ENCODE data around the gene STAP1. TPM values are rescaled to one million over a fixed set of nuclear protein-coding genes. Genes with fewer than 3 reads are reported as not detected.

STAP1 gene
- total and polyA plus RNA-seq, 2 of the 8 experiments (the other 6 are each of a cell fraction or from before 2014, with no cell fraction given), result not detected

- Histone ChIP-seq H3K4me1 (replicated peaks in 1 of 4; ENCODE audit: control insufficient read depth in 3 of 4, insufficient read depth in 4 of 4, low read length in 3 of 4) (no peaks in the 10 kb centered on the region), H2AK5ac (ENCODE audit: low read depth, low read length) (no peak overlapping the region), H3K79me2 (ENCODE audit: control insufficient read depth in 1 of 2, insufficient read depth in 2 of 2, low read length in 2 of 2) (no peaks in the 10 kb centered on the region), H3K9ac (replicated peaks in 1 of 4; ENCODE audit: extremely low read depth in 1 of 4, low read depth in 3 of 4, low read length in 3 of 4) (no peak overlapping the region), H4K91ac (replicated peaks; ENCODE audit: insufficient read length, low read length) (no peak overlapping the region), H3K27ac (ENCODE audit: low read depth, low read length) (no peak overlapping the region), H4K8ac (ENCODE audit: extremely low read depth, insufficient read depth, low read length) (no peak overlapping the region), H3K9me3 (ENCODE audit: insufficient read depth in 2 of 2, low read depth in 1 of 2, low read length in 1 of 2) (peaks cover 0 to 5% of the 10 kb centered on the region in 2 experiments; a peak in 1 of 4 replicates), H3K4me3 (ENCODE audit: extremely low read depth in 1 of 4, insufficient read depth in 2 of 4, low read depth in 3 of 4, low read length in 4 of 4) (no peak overlapping the region), H3K56ac (replicated peaks; ENCODE audit: insufficient read length, low read depth, low read length) (no peak overlapping the region), H2BK5ac (ENCODE audit: low read depth, low read length) (no peak overlapping the region), H3K36me3 (ENCODE audit: control insufficient read depth in 2 of 4, insufficient read depth in 4 of 4, low read length in 3 of 4) (peaks cover 7 to 56% (median 23%) of the 10 kb centered on the region in 4 experiments), H2BK15ac (ENCODE audit: low read length) (no peak overlapping the region), H2AFZ (ENCODE audit: low read length) (no peak overlapping the region), H3K18ac (ENCODE audit: extremely low read depth, low read length) (no peak overlapping the region), H2BK120ac (replicated peaks; ENCODE audit: low read depth, low read length) (no peak overlapping the region), H3K27me3 (replicated peaks in 1 of 4; ENCODE audit: control insufficient read depth in 3 of 4, extremely low read depth in 1 of 4, insufficient read depth in 3 of 4, low read length in 3 of 4) (no peaks in the 10 kb centered on the region), H3K79me1 (ENCODE audit: low read depth, low read length) (no peaks in the 10 kb centered on the region), H2BK20ac (ENCODE audit: low read length) (no peak overlapping the region), H3K23ac (ENCODE audit: insufficient read length) (no peak overlapping the region), H2BK12ac (ENCODE audit: low read depth, low read length) (no peak overlapping the region), H3K23me2 (ENCODE audit: low read depth, low read length) (no peaks in the 10 kb centered on the region), H3K4me2 (ENCODE audit: insufficient read depth in 1 of 2, low read depth in 2 of 2, low read length in 2 of 2) (no peak overlapping the region), H3K14ac (ENCODE audit: insufficient read length) (no peak overlapping the region), H3K4ac (replicated peaks; ENCODE audit: insufficient read length, low read depth, low read length) (no peak overlapping the region), H4K5ac (ENCODE audit: insufficient read length, low read depth, low read length) (no peak overlapping the region), H4K20me1 (replicated peaks in 1 of 2; ENCODE audit: control insufficient read depth in 1 of 2, insufficient read depth in 2 of 2, low read length in 2 of 2) (no peaks in the 10 kb centered on the region)
- FAIRE-seq (no peak), DNase-seq (ENCODE audit: low read depth in 1 of 2, low spot score in 2 of 2) (no peak)
- TF ChIP-seq ATF2 (IDR thresholded peaks at IDR 0.05; ENCODE audit: low read length) (no peak), POLR2AphosphoS5 (IDR thresholded peaks at IDR 0.05; ENCODE audit: low read depth, low read length) (no peak), FOSL1 (IDR thresholded peaks at IDR 0.05; ENCODE audit: insufficient read depth, low read depth, low read length) (no peak)
- ChIA-PET CTCF (ENCODE audit: partially characterized antibody) (interaction anchor here (0.7 kb wide), 1 partner anchor 142 kb away, joined by 4 read pairs; no protein-coding TSS in a partner anchor), POLR2A (ENCODE audit: partially characterized antibody) (no interaction called here)
- 89% methylated on average over 2 of the region's 2 CpGs; no CpG with 5 or more reads in 1 of the 2 experiments for WGBS, 2 experiments (ENCODE audit: extremely low coverage in 1 of 2, insufficient coverage in 1 of 2, insufficient read length in 1 of 2, insufficient replicate concordance in 2 of 2, low coverage in 1 of 2, low lambda C conversion rate in 2 of 2, missing lambda C conversion rate in 1 of 2)
These were observed 23.2 kb upstream of the STAP1 start for GRCh38 chr4:67535280-67535840.

All from H1 (cell line).